MM.1S (cell line): ENCODE results near the gene LYRM4.

Experiments
- EZH2 ChIP-seq: fragments of 300-600 bp; sonication (generic); optimal IDR thresholded peaks from 2 replicates; pipeline ENCODE3; 2017; ENCODE audit warnings: low read depth, mild to moderate bottlenecking, antibody characterized with exemption, low read length, mixed read lengths
- EZH2phosphoT487 ChIP-seq: fragments of 300-600 bp; sonication (generic); IDR thresholded peaks from 2 replicates; pipeline ENCODE4 v1.6.1; 2018; ENCODE audit warnings: antibody characterized with exemption, low read length
- TF ChIP-seq, protein P1 (sequence below): fragments of 300-600 bp; sonication (generic); IDR thresholded peaks from 2 replicates; pipeline ENCODE4 v1.5.1; 2016; ENCODE audit warnings: antibody characterized with exemption, low read length, mixed read lengths

DNA sequence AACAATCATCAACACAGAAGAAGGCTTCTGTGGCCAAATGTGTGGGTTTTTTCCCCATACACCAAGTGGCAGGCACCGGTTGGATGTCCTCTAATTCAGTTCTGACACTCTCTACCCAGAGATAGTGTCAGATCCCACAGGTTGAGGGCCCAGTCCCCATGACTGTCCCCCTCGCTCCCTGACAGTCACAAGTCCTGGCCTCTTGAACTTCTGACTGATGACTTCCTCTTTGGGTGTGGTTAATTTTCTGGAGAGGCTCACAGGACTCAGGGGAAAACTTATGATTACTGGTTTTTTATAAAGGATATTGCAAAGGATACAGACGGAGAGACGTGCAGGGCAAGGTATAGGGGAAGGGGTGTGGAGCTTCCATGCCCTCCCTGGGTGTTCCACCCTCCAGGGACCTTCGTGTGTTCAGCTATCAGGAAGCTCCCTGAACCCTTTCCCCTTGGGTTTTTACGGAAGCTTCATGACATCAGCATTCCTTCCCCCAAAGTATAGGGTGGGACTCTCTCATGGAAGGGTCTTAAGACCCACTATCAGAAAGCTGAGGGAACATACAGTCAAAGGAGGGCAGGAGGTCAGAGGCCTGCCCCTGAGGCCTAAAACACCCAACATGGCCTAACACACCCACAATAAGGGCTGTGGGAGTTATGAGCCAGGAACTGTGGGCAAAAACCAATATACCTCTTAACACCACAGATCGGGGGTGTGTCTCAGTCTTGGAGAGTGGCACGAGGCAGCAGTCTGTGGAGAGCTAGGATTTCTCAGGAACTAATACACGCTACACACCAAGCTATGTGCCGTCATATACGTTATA lies 33.9 kb upstream of the LYRM4 start:
- TF ChIP-seq, protein P1, sequence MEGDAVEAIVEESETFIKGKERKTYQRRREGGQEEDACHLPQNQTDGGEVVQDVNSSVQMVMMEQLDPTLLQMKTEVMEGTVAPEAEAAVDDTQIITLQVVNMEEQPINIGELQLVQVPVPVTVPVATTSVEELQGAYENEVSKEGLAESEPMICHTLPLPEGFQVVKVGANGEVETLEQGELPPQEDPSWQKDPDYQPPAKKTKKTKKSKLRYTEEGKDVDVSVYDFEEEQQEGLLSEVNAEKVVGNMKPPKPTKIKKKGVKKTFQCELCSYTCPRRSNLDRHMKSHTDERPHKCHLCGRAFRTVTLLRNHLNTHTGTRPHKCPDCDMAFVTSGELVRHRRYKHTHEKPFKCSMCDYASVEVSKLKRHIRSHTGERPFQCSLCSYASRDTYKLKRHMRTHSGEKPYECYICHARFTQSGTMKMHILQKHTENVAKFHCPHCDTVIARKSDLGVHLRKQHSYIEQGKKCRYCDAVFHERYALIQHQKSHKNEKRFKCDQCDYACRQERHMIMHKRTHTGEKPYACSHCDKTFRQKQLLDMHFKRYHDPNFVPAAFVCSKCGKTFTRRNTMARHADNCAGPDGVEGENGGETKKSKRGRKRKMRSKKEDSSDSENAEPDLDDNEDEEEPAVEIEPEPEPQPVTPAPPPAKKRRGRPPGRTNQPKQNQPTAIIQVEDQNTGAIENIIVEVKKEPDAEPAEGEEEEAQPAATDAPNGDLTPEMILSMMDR: no peak
- TF ChIP-seq EZH2: no peak
- no peak for TF ChIP-seq EZH2phosphoT487
